Stimulated activated CD8-positive, alpha-beta memory T cell treated with anti-CD3 and anti-CD28 coated beads, Interleukin-7, amount 100 ng/mL, for 24 hours (primary cell): ENCODE data around the gene FAM53A.

Experiments
- DNase-seq: peaks from one replicate; pipeline ENCODE4 v3.0.0-alpha.2; 2020; ENCODE audit warnings: low read depth

The FAM53A gene, protein sequence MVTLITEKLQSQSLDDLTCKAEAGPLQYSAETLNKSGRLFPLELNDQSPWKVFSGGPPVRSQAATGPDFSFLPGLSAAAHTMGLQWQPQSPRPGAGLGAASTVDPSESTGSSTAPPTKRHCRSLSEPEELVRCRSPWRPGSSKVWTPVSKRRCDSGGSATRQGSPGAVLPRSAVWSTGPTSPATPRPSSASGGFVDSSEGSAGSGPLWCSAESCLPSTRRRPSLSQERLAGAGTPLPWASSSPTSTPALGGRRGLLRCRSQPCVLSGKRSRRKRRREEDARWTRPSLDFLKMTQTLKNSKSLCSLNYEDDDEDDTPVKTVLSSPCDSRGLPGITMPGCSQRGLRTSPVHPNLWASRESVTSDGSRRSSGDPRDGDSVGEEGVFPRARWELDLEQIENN

DNA sequence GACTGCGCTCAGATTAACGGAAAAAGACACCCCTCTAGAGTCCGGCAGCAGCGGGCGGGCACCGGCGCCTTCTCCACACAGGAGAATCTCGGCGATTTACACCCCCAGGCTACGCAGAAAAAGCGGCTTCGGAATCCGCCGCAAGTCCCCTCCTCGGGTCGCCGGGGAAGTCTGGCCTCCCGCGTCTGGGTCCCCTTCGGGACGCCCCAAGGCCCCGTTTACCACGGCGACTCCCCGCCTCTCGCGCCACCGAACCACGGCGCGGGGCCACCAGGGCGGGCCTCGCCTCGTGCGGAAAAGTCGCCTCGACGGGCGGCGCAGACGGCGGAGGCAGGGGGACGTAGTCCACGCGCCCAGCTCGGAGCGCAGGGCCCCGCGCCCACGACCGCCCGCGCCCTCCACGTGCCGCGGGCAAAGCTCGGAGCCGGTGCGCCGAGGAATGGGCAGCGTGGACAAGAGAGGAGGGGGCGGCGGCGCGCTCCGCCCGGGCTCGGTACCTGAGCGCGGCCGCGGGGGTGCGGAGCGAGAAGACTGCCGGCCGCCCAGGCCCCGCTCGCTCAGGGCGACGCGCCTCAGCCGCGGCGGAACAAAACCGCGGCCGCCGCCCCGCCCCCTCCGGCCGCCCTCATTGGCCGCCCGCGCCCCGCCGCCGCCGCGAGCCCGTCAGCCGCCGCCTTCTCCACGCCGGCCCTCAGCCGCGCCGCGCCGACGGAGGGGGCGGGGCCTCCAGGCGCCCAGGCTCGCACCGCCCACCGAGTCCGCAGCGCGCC, at the start of gene FAM53A:
Gene FAM53A, minus strand, starts transcription at position 578 of the 770 bp plus-strand sequence. CDS start 15,572 bp downstream, outside the sequence.
- no peak for DNase-seq

DNA sequence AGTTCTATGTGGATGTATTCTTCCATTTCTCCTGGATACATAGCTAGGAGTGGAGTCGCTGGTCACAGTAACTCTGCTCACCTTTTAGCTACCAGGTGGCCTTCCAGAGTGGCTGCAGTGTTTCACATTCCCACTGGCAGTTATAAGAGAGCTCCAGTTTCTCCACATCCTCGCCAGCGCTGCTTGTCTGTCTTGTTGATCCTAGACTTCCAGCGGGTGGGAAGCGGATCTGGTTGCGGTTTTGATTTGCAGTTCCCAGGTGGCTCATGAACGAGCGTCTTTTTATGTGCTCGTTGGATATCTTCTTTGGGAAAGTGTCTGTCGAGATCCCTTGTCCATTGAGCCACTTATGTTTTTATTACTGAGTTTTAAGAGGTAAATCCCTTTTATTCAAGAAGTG, 48.8 kb upstream of the FAM53A start:
- no peak for DNase-seq

DNA sequence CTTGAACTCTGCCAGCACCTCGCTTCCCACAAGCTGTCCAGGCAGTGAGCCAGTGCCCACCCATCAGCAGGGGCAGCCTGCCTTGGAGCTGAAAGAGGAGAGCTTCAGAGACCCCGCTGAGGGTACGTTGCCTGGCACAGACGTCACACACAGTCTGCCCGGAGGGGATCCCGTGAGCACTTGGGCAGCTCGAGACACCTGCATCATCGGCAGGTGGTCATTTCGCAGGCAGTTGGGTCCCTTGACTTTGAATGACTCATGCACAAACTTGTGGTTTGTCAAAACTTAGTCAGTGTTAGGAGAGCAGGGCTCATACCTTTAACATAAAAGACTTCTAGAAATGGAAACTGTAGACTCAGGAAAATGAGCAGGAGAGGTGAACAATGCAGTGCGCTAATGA, 47.1 kb upstream of the FAM53A start:
- DNase-seq = no peak

DNA sequence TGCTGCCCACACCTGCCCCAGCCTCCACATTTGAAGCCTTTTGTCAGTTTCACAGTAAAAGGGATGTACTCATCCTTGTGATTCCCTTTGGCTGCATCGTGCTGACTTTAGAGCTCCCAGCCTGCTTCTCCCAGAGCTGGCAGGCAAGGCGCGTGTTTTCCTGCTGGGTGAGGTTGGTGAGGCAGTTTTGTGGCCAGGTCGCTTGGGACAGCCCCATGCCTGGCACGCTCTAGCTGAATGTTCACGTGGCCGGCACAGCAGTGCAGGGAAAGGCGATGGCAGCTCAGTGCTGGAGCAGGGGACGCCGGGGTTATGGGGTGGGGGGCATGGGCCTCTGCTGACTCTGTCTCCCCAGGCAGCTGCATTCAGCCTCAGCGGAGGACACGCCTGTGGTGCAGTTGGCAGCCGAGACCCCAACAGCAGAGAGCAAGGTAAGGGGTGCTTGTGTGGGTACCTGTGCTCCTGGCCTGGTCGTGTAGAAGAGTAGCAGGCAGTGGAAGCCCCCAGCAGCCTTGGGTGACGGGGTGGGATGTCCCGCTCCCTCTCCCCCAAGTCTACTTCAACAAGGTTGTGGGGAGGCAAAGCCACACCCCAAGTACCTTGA, 46.5 kb upstream of the FAM53A start:
- DNase-seq = no peak

DNA sequence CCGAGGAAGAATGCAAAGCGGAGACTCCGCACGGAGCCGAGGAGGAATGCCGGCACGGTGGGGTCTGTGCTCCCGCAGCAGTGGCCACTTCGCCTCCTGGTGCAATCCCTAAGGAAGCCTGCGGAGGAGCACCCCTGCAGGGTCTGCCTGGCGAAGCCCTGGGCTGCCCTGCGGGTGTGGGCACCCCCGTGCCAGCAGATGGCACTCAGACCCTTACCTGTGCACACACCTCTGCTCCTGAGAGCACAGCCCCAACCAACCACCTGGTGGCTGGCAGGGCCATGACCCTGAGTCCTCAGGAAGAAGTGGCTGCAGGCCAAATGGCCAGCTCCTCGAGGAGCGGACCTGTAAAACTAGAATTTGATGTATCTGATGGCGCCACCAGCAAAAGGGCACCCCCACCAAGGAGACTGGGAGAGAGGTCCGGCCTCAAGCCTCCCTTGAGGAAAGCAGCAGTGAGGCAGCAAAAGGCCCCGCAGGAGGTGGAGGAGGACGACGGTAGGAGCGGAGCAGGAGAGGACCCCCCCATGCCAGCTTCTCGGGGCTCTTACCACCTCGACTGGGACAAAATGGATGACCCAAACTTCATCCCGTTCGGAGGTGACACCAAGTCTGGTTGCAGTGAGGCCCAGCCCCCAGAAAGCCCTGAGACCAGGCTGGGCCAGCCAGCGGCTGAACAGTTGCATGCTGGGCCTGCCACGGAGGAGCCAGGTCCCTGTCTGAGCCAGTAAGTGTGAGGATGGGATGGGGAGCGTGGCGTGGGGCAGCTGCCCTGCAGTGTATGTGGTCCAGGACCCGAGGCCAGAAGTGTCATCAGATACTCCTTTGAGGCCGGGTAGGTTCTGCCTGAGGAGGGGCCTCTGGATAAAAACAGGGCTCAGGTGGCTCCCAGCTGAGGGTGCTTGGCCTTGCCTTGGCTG, 44.2 kb upstream of the FAM53A start:
- no peak for DNase-seq

DNA sequence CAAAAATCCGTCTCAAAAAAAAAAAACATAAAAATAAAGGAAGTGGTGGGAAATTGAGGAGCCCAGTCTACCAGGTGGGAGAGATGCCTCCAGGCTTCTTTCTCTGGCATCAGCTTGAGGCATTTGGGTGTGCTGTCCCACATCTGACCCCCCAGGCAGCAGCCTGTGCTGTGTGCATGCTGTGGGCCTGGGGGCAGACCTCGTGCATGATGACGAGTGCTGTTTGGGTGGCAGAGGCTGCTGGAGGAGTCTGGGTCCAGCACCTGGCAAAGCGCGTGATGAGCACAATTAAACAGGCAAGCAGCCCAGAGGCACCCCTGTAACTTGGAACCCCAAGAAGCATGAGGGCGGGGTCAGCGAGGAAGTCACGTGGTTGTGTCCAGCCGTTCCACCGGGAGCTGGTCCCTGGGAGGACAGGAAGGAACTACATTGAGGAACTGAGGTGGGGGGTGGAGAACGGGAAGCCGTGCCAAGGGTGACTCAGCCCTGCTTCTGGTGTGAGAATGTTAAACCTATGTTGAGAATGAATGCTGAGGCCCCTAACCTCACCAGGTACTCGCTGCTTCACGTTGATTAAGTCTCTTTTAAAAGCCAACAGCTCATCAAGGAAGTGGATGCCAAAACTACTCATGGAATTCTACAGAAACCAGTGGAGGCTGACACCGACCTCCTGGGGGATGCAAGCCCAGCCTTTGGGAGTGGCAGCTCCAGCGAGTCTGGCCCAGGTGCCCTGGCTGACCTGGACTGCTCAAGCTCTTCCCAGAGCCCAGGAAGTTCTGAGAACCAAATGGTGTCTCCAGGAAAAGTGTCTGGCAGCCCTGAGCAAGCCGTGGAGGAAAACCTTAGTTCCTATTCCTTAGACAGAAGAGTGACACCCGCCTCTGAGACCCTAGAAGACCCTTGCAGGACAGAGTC, 43.3 kb upstream of the FAM53A start:
- DNase-seq = no peak

DNA sequence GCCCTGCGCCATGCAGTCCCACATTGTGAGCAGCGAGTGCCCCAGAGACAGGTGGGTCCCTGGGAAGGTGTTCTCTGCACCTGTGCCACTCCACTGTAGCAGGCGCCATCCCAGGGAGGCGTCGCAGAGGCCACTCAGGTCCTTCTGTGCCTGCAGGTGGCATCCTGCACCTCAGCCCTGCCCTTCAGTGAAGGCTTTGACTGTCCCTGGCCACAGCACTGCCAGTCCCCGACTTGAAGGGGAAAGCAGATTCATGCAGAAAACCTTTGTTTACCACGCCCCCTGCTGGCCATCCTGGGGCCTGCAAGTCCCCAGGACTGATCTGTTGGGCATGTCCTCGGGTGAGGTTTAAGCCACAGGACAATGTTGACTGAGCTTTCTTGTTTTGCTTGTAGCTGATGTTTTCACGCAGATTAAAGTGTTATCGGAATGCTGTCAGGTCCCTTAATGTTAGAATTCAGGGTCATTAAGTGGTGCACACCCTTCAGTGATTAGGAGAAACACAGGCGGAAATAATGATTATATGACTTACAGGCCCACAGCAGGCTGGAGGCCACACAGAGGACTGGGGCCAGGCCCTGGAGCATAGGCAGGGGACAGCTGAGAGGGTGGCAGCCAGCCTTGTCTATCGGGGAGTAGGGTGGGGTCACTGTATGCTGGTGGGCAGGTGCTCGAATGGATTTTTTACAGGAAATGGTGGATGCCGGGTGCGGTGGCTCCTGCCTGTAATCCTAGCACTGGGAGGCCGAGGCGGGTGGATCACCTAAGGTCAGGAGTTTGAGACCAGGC, 42.2 kb upstream of the FAM53A start:
- DNase-seq = peak; percentile 86

DNA sequence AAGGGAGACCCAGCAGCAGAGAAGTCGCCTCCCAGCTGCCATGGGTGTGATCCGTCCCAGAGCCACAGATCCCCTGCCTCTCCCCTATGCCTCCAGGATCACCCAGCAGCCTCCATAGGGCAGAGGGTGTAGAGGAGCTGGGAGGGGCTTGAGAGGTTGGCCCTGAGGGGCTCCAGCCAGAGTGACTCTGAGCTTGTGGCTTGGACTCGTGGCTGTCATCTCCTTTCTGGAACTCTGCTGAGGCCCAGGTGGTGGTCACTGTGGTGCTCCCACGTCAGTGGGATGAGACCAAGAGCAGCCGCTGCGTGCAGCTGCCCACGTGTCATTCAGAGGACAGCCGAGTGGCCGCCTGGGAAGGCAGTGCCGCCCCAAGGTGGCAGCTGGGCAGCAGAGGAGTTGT, 41.4 kb upstream of the FAM53A start:
- no peak for DNase-seq

DNA sequence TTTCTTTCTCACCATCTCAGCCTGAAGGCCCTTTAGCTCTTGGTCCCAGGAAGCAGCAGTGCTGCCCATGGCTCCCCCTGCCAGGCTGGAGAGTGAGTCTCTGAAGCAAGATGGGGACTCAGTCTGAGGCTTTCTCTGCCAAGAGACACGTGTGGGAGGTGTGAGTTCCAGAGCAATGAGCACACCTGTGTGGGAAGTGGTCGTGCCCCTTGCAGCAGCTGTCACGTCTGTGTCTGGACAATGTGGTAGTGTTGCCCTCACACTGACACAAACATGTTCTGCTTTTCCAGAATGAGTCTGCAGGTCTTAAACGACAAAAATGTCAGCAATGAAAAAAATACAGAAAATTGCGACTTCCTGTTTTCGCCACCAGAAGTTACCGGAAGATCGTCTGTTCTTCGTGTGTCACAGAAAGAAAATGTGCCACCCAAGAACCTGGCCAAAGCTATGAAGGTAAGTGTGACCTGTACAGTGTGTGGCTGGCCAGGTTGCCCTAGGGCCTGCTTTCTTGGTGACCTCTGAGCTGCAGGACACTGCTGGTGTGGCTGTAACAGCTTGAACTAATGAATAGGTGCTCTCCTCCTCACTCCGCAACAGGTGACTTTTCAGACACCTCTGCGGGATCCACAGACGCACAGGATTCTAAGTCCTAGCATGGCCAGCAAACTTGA, 39.2 kb upstream of the FAM53A start:
- DNase-seq = no peak

DNA sequence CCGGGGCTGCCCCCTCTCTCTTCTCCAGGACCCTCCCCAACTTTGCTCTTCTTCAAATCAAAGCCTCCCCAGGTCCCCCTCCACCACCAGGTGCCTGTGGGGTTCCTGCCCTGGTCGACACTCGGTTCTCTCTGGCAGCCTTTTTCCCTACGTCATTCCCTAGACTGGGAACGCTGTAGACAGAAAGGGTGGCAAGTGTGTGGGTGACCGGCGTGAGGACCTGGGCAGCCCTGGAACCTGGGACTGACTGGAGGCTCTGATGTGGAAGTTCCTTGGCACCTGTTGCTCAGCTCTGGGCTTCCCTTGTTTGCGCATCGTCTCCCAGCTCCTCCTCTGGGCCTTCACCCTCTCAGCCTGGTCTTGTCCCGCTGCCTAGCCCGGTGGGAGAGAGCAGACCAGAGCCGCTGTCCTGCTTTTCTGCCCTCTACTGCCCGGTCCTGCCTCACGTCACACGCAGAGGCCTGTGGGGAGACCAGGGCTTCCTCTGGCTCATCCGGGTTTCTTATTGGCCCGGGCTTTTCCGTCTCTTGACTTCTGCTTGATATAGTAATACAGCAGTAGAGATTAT, 38.5 kb upstream of the FAM53A start:
- no peak for DNase-seq

DNA sequence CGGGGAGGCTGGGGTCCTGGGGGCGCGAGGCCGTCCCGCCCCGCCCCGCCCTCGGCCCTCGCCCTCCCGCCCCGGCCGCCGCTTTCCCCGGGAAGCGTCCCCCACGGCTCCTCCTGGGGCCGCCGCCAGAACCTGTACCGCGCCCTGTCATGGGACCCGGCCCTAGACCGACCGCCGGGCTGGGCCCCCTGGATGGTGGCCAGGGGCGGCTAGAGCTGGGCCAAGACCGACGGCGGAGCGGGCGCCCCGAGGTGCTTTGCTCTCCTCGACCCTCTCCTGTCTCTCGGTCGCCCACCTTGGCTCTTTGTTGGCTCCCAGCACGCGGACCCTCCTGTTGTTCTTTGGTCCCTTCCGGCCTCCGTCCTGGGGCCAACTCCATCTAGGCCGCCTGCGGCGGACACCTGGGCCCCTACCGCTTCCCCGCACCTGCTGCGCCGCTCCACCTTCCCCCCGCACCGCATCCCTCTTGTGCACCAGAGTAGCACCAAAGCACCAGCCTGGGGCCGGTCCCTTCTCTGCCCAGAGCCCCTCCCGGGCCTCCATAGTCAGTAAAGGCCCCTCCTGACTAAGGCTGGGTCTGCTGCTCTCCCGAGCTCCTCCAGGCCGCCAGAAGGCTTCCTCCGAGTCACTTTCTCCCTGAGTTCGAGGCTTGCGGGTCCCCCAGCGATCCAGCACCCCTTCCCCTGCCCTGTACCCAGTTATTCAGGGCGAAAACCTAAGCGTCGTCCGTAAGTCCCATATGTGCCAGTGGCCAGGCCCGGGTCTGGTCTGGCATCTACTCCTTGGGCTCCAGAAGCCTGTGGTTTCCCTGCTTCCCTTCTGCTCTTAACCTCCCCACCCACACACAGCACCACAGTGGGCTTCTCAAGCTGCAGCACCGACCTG, 37.8 kb upstream of the FAM53A start:
- no peak for DNase-seq

DNA sequence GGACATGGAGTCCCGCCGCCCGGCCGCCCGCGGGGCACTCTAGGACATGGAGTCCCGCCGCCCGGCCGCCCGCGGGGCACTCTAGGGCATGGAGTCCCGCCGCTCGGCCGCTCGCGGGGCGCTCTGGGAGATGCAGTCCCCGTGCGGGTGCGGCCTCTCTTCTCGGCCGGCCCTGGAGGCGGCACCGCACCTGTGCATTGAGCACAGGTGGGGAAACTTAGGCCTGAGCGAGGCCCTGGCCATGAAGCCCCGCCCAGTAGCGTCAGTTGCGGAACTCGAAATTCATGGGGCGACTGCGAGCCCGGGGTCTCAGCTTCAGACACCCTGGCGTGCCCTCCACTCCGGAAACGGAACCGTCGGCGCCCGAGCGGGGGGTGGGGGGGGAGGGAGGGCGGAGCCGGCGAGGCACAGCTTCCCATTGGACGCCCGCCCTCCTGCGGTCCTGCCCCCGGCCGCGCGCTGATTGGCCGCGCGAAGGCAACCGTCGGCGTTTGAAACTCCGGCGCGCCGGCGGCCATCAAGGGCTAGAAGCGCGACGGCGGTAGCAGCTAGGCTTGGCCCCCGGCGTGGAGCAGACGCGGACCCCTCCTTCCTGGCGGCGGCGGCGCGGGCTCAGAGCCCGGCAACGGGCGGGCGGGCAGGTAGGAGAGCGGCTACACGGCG, 37.0 kb upstream of the FAM53A start, which contains the start of the genes TACC3 and TMEM129:
Gene TACC3, plus strand, starts transcription at position 519 of the 663 bp plus-strand sequence. CDS start 1,901 bp downstream, outside the sequence.
Gene TMEM129, minus strand, starts transcription at position 321 of the 663 bp plus-strand sequence. CDS start 486 bp downstream, outside the sequence.
- DNase-seq = peak; percentile 88

DNA sequence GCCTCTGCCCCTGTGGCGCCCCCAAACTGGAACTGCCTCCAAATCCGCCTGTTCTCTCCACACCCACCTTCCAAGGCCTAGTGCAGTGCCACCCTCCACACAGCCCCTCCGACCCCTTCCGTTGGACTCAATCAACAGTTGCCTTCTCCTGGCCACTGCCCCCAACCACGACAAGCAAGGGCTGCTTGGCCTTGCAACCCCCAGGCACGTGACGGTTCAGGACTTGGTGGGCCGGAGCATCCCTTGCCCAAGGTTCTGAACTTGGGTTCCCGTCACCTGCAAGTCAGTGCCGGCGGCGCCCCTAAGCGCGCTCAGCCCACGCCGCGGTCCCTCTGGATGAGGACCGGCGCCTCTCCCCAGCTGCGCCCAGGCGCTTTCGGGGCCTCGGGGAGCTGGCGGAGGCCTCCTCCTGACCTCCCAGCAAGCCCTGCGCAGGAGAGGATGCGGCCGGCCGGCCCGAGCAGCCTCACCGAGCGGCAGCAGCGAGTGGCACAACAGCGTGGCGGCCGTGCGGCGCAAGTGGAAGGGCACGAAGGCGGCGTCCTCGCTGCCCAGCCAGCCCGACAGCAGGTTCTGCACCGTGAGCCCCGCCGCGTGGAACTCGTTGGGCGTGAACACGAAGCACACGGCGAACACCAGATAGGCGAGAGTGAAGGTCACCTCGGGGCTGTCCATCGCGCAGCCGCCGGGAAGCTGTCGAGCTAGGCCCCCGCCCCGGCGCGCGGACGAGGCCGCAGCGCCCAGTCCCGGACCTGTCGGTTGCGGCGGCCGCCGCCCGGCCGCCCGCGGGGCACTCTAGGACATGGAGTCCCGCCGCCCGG, 36.3 kb upstream of the FAM53A start:
- DNase-seq = no peak

DNA sequence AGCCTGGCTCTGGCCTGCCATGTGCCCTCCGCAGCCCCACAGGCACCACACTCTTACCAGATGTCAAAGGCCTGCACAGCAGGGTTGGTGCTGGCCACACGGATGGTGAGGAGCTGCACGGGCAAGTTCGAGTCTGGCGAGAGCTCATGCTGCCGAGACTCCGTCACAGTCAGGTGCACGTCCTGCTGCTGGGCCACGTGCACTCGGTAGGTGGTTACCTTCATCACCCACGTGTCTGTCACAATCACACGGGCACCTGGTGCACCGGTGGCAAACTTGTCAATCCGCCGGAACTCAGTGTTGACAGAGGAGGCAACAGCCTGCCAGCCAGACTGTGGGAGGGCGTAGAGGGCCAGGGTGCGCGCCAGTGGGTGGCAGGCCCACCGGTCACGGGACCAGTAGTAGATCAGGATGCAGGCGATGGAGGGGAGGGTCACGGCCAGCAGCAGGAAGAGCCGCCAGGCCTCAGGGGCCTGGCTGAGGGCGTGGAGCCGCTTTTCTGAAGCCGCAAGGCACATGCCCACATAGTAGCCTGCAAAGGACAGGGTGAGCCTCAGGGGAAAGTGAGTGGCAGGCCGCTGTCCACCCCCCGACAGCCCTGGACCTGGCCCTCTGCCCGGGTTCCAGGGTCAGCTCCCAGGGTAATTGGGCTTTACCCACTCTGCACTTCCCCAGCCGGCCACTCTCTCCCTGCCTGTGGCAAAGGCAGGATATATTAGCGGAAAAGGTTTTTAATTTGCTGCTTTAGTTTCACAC, 34.2 kb upstream of the FAM53A start:
- DNase-seq = no peak
